DMS 273 treated with DMSO at 0.1 percent for 48 hours (cell line): ENCODE results near the gene TSFM.
"Not testable (repeated sequence)": the region's sequence is repeated elsewhere in the genome, so short reads cannot be mapped to it uniquely, and the experiment has no call there.

Experiments used
- DNase-seq: peaks from one replicate; lab custom pipeline; 2025; lab: John Stamatoyannopoulos, UW

The TSFM gene

DNA sequence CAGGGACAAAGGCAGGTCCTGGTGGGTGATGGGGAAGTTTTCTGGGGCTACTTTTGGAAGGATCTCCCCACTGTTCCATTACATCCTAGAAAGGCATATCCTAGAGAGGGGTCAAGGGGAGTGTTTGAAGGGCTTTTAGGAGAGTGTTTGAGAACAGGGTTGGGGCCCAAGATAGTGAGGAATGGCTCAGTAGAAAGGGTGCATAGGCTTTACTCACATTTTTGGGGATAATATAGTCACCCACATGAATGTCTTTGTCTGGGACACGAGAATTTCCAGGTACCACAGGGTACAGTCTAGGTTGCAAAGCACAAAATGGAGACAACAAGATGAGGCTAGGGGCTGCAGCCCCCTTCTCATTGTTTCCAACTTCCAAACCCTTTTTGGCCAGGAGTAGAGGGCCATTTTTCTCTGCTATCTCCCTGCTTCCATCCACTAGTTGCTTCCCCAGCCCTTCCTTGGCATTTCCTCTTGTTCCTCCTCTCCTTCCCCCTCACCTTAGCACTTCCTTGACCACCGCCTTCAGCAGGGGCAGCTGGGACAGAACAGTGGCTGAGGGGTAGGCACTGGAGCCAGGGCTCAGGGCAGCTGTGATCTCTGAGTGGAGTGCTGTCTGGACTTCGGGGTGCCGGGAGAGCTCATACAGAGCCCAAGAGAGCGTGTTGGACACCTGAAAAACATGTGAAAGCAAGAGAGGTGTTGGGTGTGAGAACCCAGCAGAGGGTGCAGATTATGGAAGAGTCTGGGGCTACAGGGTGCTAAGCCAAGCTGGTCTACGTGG lies 18.5 kb upstream of the TSFM start:
- DNase-seq = no peak

DNA sequence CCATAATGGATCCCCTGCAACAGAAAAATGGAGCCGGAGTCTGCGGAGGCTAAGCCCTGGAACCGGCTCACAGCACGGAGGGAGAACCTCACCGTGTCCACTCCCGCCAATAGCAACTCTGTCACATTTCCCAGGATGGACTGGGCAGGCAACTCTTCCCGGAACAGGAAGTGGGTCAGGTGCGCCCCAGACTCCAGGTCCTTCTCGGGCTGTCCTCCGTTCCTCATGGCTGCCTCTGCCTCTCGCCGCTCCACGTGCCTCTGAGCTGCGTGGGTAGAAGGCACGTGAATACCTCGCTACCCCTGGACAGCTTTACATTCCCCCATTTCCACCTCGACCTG lies 18.0 kb upstream of the TSFM start:
- no peak for DNase-seq

DNA sequence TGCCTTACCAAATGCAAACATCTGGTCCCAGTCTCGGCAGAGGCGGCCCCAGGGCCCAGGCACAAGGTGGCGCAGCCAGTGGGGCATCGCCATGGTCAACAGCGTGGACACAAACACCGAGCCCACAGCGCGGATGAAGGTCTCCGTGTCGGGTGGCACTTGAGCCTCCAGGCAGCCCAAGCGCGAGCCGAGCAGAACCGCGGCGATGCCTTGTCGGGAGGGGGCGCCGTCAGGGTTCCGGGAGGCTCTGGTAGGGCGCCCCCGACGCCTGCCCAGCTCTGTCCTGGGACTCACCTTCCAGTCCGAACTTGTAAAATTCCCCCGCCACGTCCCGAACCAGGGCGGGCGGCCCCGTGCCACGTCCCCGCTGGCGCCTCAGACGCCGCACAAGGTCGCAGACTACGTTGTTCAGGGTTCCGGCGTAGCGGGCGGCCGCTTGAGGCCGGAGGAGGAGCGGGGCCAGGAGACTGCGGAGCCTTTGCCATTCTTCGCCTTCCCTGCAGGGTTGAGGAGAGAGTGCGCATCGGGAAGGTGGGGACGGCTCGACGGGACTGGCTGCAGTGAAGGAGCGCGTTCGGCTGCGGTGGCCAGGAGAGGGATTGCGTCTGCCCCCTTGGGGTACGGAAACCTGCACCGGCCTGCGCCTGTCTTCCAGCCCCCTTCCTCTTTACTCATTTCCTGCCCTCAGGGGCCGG lies 17.4 kb upstream of the TSFM start:
- no peak for DNase-seq

DNA sequence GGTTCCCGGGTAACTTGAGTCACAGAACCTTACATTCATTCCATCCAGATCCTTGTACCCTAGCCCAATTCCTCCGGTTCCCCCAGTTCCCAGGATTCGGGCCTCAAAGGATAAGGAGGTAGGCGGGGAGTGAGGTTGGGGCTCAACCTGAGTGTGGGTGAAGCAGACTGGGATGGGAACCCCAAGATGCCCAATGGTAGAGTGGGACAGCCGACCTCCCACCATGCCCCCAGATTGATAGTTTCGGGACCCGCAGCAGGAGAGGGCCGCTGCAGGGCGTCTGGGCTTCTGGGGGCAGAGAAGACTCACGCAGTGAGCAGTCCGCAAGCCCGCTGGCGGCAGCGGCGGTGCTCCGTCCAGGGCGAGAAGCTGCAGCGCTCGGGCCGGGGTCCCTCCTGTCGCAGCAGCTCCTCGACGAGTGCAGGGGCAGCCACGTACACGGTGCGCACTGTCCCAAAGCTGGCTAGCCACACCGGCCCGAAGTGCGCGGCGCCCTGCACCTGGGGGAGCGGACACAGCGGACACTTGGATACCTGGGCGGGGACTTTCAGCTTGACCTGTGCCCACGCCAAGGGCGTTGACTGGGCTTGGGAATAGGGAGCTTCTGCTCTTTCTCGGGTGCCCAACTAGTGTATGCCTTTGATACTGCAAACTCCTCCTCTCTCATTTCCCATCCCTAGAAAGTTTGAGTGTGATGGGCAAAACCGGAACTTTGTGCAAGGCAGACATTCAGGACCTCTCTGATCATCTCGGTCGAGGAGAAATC lies 16.7 kb upstream of the TSFM start:
- DNase-seq = no peak

DNA sequence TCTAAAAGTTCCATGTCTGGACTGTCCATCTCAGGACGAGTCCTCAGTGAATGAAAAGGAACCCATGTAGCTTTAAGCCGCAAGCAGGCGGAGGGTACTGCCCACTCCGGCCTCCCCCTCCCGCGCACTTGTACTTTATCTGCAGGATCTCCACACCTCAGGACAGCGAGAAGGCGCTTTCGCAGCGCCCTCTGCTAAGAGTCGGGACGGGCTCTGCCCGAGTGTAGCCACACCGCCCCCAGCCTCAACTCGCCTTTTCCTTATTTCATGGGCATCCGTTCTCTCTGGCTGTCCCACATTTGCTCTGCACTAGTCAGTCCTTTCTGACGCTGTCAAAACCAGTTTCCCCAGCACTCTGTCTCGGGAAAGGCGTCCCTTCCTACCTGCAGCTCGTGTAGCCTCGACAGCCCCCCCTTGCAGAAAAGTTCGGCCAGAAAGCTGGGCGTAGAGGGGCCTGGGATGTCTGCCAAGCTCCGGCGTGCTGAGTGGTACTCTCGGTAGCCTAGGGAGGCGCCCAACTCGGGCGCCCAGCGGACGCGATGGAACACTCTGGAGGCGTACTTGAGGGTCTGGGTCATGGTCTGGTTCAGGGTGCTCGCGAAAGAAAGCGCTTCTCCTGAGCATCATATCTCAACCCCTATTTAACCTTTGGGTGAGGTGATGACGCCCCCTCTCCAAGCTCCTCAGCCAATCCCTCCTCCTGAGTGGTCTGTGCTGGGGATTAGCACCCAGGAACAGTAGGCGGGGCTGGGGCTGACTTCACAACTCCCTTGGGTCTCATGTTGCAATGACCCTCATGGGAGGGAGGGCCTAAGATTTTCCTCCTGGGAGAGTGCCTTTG lies 15.9 kb upstream of the TSFM start, which contains the start of gene CYP27B1:
TSS of gene CYP27B1 (minus strand) at position 615 of the 841 bp plus-strand sequence. CDS start at position 578, 37 bp downstream.
- no peak for DNase-seq

DNA sequence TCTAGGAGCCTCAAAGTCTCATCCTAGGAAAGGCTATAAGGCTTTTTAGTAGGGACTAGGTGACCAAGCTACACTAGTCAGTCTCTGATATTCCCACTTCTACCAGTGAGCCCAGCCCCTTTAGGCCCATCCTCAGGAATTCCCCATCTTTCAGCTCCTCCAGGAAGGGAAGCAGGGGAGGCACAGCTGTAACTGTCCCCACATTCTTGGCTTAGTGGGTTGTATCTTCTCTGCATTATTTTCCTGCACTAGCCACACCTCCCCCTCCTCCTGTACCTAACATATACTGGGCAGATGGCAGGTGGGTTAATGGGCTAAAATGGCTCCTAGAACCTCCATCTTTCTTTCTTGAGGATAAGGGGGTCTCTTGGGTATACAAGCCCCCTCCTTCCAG lies 15.3 kb upstream of the TSFM start:
- DNase-seq = no peak

DNA sequence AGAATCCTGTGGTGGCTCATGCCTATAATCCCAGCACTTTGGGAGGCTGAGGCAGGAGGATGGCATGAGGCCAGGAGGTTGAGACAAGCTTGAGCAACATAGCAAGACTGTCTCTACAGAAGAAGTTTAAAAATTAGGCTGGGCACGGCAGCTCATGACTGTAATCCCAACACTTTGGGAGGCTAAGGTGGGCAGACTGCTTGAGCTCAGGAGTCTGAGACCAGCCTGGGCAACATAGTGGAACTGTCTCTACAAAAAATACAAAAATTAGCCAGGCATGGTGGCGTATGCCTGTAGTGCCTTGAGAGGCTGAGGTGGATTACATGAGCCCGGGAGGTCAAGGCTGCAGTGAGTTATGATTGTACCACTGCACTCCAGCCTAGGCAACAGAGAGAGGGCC lies 14.7 kb upstream of the TSFM start:
- DNase-seq = no peak

DNA sequence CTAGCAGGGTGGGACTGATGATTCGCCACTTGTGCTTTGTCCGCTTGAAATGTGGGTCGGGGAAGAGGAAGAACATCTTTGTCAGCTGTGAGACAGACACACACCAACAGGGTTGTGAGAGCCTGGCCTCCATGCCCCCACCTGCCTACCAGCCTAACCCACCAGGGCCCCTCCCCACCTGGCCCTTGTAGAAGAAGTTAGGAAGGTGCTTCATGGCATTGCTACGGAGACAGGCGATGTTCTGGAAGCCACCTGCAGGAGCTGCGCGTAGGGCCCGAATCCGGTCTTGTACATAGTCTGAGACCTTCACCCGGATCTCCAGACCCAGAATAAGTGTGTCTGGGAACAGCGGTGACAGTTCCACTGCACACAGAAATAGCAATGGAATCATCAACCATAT lies 13.0 kb upstream of the TSFM start:
- no peak for DNase-seq

DNA sequence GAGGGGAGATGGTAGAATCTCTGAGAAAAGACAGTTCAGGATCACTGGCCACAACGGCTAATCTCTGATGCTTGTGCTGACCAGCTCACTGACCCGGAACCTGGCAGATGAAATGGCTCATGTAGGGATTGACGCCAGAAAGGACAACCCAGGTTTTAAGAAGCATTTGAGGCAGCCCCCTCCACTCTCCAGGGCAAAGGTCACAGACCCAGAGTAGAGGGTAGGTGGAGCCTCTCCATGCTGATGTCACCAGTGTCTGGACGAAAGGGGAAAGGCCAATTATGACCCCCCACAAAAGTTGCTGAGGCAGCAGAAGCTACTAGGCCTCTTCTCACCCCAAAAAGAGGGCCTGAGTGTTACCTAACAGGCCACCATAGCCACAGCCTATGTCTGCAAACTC lies 11.9 kb upstream of the TSFM start:
- DNase-seq = no peak

DNA sequence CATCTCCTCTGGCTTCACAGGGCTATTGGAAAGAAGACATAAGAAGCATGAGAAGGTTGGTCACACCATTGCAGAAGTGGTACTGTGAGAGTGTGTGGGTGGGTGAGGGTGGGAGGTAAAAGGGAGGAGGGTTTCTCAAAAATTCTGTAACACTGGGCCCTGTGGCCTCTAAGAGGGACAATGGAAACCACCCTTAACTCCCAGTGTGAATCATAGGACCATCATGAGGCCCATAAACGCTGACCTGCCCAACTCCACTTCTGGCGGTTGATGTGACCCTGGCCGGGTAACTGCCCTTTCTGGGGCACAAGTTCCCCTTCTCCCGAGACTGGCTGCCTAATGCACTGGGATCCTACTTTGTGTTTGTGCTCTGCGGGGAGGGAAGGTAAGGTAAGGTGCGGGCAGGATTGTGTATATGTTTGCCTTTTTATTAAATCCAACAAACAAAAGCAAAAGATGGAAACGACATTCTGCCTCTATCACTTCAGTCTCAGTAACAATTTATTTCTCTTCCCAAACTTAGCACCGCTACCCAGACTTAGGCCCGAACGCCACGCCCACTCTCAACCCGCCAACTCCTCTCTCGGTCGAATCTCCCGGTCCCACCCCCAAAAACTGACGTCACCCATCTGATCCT lies 11.2 kb upstream of the TSFM start:
- peak; percentile 83 for DNase-seq

DNA sequence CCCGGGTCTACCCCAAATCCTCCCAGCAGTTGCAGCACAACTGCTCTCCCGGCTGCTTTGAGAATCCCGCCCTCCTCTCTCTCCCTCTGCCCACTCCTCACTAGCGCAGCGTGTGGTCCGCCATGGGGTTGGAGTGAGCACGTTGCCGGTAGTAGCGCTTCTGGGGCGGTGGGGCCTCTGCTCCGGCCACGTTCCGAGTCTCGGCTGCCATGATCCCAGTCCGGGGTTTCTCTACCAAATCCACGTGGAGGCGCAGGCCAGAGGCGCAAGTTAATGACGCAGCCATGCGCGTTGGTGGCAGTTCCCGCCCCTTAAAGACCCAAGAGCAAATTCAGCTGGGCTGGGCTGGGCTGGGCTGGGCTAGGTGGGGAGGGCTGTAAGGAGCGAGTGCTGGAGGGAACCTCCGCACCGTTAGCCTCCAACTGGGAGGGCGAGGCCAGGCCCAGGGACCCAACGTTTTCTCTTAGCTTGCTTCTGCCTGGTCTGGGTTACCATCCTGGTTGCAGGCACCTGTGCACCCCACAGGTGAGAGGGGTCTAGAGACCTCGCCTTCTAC lies 10.6 kb upstream of the TSFM start, which contains the start of gene METTL1:
TSS of gene METTL1 (minus strand) at position 233 of the 556 bp plus-strand sequence. CDS start at position 211, 22 bp downstream.
- DNase-seq = peak; percentile 88

DNA sequence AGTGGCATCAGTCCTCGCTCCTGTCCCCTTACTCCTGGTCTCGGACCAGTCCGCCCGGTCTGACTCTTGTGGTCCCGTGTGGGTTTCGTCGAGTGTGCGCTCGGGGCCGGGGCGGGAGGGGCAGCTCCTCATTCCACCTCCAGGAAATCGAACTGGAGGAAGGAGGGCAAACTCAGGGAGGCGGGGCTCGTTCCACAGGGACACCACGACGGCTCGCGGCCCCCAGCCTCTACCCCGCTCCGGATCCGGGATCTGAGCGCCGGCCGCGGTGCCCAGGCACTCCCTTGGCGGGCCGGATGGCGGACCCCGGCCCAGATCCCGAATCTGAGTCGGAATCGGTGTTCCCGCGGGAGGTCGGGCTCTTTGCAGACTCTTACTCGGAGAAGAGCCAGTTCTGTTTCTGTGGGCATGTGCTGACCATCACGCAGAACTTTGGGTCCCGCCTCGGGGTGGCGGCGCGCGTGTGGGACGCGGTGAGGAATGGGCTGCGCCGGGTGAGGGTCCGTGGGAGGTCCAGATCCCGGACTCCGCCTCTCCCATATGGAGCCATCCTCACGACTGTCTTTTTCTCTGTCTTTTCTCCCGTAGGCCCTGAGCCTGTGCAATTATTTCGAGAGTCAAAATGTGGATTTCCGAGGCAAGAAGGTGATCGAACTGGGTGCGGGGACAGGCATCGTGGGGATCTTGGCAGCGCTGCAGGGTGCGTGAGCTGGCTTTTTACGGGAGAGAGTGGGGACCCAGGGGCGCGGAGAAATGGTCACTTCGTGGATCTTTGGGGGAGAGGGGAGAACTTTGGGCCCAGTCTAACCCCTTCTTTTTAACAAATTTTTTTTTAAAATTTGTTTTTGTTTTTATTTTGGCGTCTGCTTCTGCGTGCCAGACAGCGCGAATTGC lies 9.9 kb upstream of the TSFM start, which contains the start of gene EEF1AKMT3:
TSS of gene EEF1AKMT3 (plus strand) at position 186 of the 894 bp plus-strand sequence. CDS start at position 297, 111 bp downstream.
- DNase-seq = no peak

DNA sequence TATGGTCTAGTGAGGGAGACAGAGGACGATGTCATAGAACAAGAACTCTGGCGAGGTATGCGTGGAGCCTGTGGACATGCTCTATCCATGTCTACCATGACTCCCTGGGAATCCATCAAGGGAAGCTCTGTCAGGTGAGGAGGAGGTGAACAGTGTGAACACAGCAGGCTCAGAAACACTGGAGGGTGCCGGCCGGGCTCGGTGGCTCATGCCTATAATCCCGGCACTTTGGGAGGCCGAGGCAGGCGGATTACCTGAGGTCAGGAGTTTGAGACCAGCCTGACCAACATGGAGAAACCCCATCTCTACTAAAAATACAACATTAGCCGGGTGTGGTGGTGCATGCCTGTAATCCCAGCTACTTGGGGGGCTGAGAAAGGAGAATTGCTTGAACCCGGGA lies 8.0 kb upstream of the TSFM start:
- DNase-seq = not testable (repeated sequence)

DNA sequence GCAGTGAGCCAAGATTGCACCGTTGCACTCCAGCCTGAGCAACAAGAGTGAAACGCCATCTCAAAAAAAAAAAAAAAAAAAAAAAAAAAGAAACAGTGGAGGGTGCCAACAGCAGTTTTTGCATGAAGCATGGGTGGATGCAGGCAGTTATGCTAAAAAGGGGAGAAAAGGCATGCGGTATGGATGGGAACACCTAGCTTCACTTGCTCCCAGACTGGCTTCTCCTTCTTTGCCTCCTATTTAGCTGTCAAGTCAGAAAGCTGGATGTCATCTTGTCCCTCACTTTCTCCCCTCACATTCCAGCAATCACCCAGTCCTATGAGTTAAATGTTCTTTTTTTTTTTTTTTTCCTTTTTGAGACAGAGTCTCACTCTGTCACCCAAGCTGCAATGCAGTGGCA lies 7.5 kb upstream of the TSFM start:
- DNase-seq = no peak

DNA sequence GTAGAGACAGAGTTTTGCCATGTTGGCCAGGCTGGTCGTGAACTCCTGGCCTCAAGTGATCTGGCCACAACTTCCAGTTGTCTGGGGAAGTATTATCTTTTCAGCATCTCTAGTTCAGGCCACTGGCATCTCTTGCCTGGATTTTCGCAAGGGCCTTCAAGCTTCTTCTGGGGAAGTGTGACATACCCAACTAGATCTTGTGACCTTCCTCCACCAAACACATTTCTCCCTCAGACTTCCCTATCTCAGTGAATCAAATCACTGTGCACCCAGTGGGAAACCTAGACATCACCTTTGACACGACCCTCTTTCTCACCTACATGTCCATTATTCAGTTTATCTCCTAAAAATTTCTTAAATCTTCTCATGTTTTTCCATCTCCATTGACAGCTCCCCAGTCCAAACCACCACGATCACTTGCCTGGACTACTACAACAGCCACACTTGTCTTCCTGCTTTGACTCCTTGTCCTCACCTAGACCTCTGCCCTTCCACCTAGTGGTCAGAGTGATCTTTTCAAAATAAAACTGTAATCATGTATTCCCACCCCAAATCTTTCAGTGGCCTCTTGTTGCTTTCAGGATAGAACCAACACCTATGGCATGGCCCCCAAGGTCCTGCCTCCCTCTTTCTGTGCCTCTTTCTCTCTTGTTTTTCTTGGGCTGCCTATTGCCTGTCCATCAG lies 6.9 kb upstream of the TSFM start:
- DNase-seq = no peak

DNA sequence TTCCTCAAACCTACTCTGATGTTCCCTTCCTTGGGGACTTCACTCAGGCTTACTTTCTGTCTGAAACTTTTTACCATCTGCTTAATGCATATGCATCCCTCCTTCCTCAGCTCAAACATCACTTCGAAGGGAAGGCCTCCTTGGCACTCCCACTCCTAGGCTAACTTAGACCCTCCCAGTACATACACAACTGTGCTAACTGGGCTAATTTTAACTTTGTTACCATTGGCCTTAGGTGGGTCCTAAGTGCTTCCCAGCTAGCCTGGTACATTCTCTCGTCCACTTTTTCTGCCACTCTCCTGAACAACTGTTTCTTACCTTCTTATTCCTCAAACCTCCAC lies 6.4 kb upstream of the TSFM start:
- DNase-seq = no peak

DNA sequence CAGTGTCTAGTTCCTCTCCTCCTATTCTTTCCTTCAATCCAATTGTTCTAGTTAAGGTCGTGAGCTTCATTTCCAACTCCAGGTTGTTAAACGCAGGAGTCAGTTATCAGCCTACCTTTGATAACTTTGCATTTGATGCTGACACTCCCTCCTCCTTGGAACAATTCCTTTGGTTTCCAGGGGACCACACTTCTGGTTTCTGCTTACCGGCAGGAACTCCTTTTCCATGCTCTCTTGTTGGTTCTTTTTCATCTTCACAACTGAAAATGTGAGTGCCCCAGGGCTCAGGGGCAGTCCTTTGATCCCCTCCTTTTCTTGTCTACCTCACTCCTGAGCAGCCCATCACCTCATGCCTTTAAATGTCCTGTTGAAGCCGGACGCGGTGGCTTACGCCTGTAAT lies 5.2 kb upstream of the TSFM start:
- no peak for DNase-seq

DNA sequence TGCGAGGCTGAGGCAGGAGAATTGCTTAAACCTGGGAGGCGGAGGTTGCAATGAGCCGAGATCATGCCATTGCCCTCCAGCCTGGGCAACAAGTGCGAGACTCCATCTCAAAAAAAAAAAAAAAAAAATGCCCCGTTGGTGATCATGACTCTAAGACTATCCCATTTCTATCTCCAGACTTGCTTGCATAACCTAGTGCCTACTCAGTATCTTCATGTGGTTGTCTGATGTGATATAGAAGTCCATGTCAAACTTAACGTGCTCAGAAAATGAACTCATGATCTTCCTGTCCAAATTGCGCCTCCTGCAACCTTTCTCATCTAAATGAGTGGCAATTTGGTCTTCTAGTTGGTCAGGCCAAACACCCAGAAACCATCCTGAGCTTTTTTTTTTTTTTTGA lies 4.7 kb upstream of the TSFM start:
- no peak for DNase-seq

DNA sequence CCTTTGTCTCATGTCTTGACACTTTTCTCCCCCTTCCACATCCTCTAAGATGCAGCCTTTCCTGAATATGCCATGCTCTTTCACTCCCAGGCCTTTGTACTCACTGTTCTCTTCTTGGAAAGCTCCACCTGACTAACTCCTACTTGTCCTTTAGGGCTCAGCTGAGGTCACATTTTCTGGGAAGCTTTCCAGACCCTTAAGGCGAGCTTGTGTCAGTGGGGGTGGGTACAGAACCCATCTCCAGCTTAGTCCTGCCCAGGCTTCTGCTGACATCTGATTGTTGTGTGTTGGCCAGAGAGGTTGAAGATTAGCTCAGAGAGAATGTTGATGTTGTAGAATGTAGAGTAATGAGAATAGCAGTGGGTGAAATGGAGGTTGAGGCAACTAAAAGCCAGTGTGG lies 2.9 kb upstream of the TSFM start:
- no peak for DNase-seq
